Caco-2 (cell line): ENCODE results near the gene ZNF79. TPM values are rescaled to one million over a fixed set of nuclear protein-coding genes. Genes with fewer than 3 reads are reported as not detected.
A peak's percentile ranks its signal among the peaks of the same experiment; 100 is the strongest.

Experiments used
- BruUV-seq: library from RNA; stranded (reverse); fragments of 400-500 nt; replicated peaks from 2 replicates; lab custom pipeline; 2021; lab: Mats Ljungman, UMichigan
- CTCF ChIA-PET: fragments of 300-600 bp; sonication (Branson Sonifier 250); formaldehyde crosslinking; loops from one replicate; lab custom pipeline; 2022; ENCODE audit warnings: antibody characterized with exemption; lab: Charles Lee
- POLR2A ChIA-PET: fragments of 300-600 bp; sonication (Branson Sonifier 250); formaldehyde crosslinking; loops from one replicate; lab custom pipeline; 2022; ENCODE audit warnings: antibody characterized with exemption; lab: Charles Lee
- DNase-seq, 2 experiments: peaks; one replicate each; pipeline versions ENCODE4 v3.0.0 to v3.0.0-alpha.2; 2020 to 2022
- H3K27me3 ChIP-seq: replicated peaks from 2 replicates; pipeline ENCODE4 v1.6.0; 2011; ENCODE audit warnings: low read length; ENCODE audit not compliant: control insufficient read depth, insufficient read depth
- H3K36me3 ChIP-seq: 2 replicates; pipeline ENCODE4 v1.5.1; 2011; ENCODE audit warnings: low read length; ENCODE audit not compliant: control insufficient read depth, insufficient read depth
- H3K4me1 ChIP-seq: fragments of 250-450 bp; sonication (Bioruptor Pico); 2 replicates; pipeline ENCODE4 v1.5.1; 2020; ENCODE audit warnings: mild to moderate bottlenecking
- H3K4me3 ChIP-seq: 2 replicates; pipeline ENCODE4 v1.5.1; 2011; ENCODE audit warnings: low read depth, mild to moderate bottlenecking, control low read depth, low read length
- H3K9me3 ChIP-seq: fragments of 250-450 bp; sonication (Bioruptor Pico); 2 replicates; pipeline ENCODE4 v1.5.1; 2020; ENCODE audit warnings: mild to moderate bottlenecking, moderate library complexity
- H3K27ac Mint-ChIP-seq: one replicate; pipeline ENCODE4 v1.8.0; 2022; ENCODE audit warnings: mixed read lengths; ENCODE audit not compliant: unreplicated experiment
- H3K27me3 Mint-ChIP-seq: one replicate; pipeline ENCODE4 v1.8.0; 2022; ENCODE audit warnings: mixed read lengths; ENCODE audit not compliant: insufficient read depth, unreplicated experiment
- H3K36me3 Mint-ChIP-seq: one replicate; pipeline ENCODE4 v1.8.0; 2022; ENCODE audit warnings: mild to moderate bottlenecking, mixed read lengths; ENCODE audit not compliant: insufficient read depth, unreplicated experiment
- H3K4me1 Mint-ChIP-seq: one replicate; pipeline ENCODE4 v1.8.0; 2022; ENCODE audit warnings: low read depth, mixed read lengths; ENCODE audit not compliant: unreplicated experiment
- H3K4me3 Mint-ChIP-seq: one replicate; pipeline ENCODE4 v1.8.0; 2022; ENCODE audit warnings: mild to moderate bottlenecking, moderate library complexity, mixed read lengths; ENCODE audit not compliant: unreplicated experiment
- H3K9me3 Mint-ChIP-seq: one replicate; pipeline ENCODE4 v1.8.0; 2022; ENCODE audit warnings: mixed read lengths; ENCODE audit not compliant: unreplicated experiment
- CTCF ChIP-seq, 2 experiments: fragments of 200-600 bp in 1 of 2; IDR thresholded peaks; 1 replicate in 1 of 2; 2 replicates in 1 of 2; pipeline versions ENCODE4 v1.5.1 to v1.8.0; 2011 to 2022; ENCODE audit warnings: antibody characterized with exemption in 1 of 2, control low read depth in 1 of 2, inconsistent platforms in 1 of 2, low read depth in 1 of 2, low read length in 1 of 2, mild to moderate bottlenecking in 1 of 2, moderate library complexity in 1 of 2; ENCODE audit not compliant: insufficient read depth in 1 of 2, severe bottlenecking in 1 of 2, unreplicated experiment in 1 of 2
- intact Hi-C: fragments of 100-400 bp; cut with micrococcal nuclease; formaldehyde crosslinking; loops from one replicate; pipeline ENCODE4 v1.10.0; 2022; ENCODE audit not compliant: unreplicated experiment
- total RNA-seq: library from RNA; stranded (reverse); gene quantifications from 2 replicates; pipeline ENCODE4 v1.2.3, GENCODE V29; 2022

Gene ZNF79
- total RNA-seq, 1 experiment from 2014 or later = 9.2 TPM

GRCh38 chr9:127398715-127399400, 25.3 kb upstream of the ZNF79 start:
- Histone ChIP-seq H3K27me3 (no peaks in the 10 kb centered on the region), H3K4me1 (peaks cover 22% of the 10 kb centered on the region), H3K9me3 (no peaks in the 10 kb centered on the region), H3K36me3 (peaks cover 2% of the 10 kb centered on the region), H3K4me3 (peak overlapping the region; percentile 92)
- DNase-seq = peak in 1 of 2 experiments; percentile 34
- peak overlapping the region; percentile 76 for H3K27ac Mint-ChIP-seq
- intact Hi-C loops = loop anchor here (1.0 to 10.0 kb wide), 6 partner anchors 38 to 457 kb away; no protein-coding TSS in a partner anchor
- peaks cover 62% of the 10 kb centered on the region for H3K36me3 Mint-ChIP-seq
- ChIA-PET POLR2A (interaction anchor here (0.5 kb wide), 1 partner anchor 38 kb away, joined by 3 read pairs; no protein-coding TSS in a partner anchor), CTCF (interaction anchor here (1.3 to 3.4 kb wide), 3 partner anchors 28 to 115 kb away, joined by 3 to 54 read pairs (median 12); no protein-coding TSS in a partner anchor)
- no peaks in the 10 kb centered on the region for H3K4me1 Mint-ChIP-seq
- H3K27me3 Mint-ChIP-seq = no peaks in the 10 kb centered on the region
- no peaks in the 10 kb centered on the region for H3K9me3 Mint-ChIP-seq
- BruUV-seq = TSS peak; percentile 33
- H3K4me3 Mint-ChIP-seq = peak overlapping the region; percentile 97
- no peak for TF ChIP-seq CTCF (IDR thresholded peaks at IDR 0.05; ENCODE audit: insufficient read depth in 1 of 2, low read depth in 1 of 2, low read length in 1 of 2, severe bottlenecking in 1 of 2, unreplicated experiment in 1 of 2)

- peaks cover 62% of the 10 kb centered on the region for H3K36me3 Mint-ChIP-seq
- CTCF ChIA-PET = no interaction called here
- Histone ChIP-seq H3K9me3 (no peaks in the 10 kb centered on the region), H3K4me3 (no peak overlapping the region), H3K36me3 (peaks cover 2% of the 10 kb centered on the region), H3K4me1 (peaks cover 18% of the 10 kb centered on the region), H3K27me3 (no peaks in the 10 kb centered on the region)
- H3K9me3 Mint-ChIP-seq = no peaks in the 10 kb centered on the region
- no peaks in the 10 kb centered on the region for H3K27me3 Mint-ChIP-seq
- peak overlapping the region; percentile 45 for H3K27ac Mint-ChIP-seq
- BruUV-seq = no TSS peak
- peak overlapping the region; percentile 44 for H3K4me3 Mint-ChIP-seq
- peak in 1 of 2 experiments; percentile 22 for DNase-seq
- intact Hi-C loops = loop anchor here (5.0 to 10.0 kb wide), 5 partner anchors 93 to 458 kb away; no protein-coding TSS in a partner anchor
- no peak for TF ChIP-seq CTCF (IDR thresholded peaks at IDR 0.05; ENCODE audit: insufficient read depth in 1 of 2, low read depth in 1 of 2, low read length in 1 of 2, severe bottlenecking in 1 of 2, unreplicated experiment in 1 of 2)
- POLR2A ChIA-PET = interaction anchor here (0.5 kb wide), 1 partner anchor 38 kb away, joined by 3 read pairs; no protein-coding TSS in a partner anchor
- H3K4me1 Mint-ChIP-seq = no peaks in the 10 kb centered on the region
Measured at GRCh38 chr9:127399736-127400269, 24.4 kb upstream of the ZNF79 start.

- no peak overlapping the region for H3K4me3 Mint-ChIP-seq
- intact Hi-C loops = no loop called here
- POLR2A ChIA-PET = interaction anchor here (0.5 kb wide), 1 partner anchor 41 kb away, joined by 3 read pairs; no protein-coding TSS in a partner anchor
Measured at GRCh38 chr9:127402401-127403090, 21.6 kb upstream of the ZNF79 start.

More at GRCh38 chr9:127402401-127403090, 21.6 kb upstream of the ZNF79 start:
- Mint-ChIP-seq H3K36me3 (peaks cover 79% of the 10 kb centered on the region), H3K9me3 (no peaks in the 10 kb centered on the region), H3K27ac (no peak overlapping the region), H3K4me1 (peaks cover 9% of the 10 kb centered on the region), H3K27me3 (no peaks in the 10 kb centered on the region)
- H3K27me3 ChIP-seq = no peaks in the 10 kb centered on the region
- H3K4me3 ChIP-seq = no peak overlapping the region
- H3K36me3 ChIP-seq = peaks cover 2% of the 10 kb centered on the region
- peaks cover 9% of the 10 kb centered on the region for H3K4me1 ChIP-seq
- no peaks in the 10 kb centered on the region for H3K9me3 ChIP-seq
- BruUV-seq = no TSS peak
- DNase-seq = no peak
- CTCF ChIA-PET = no interaction called here
- no peak for TF ChIP-seq CTCF (IDR thresholded peaks at IDR 0.05; ENCODE audit: insufficient read depth in 1 of 2, low read depth in 1 of 2, low read length in 1 of 2, severe bottlenecking in 1 of 2, unreplicated experiment in 1 of 2)
